Bronchial epithelial cell (primary cell): Measurements from ENCODE around the gene STUM. TPM values are rescaled to one million over a fixed set of nuclear protein-coding genes. Genes with fewer than 3 reads are reported as not detected.

Experiments
- DNase-seq: peaks from one replicate; pipeline ENCODE4 v3.0.0-alpha.2; 2010; ENCODE audit warnings: low read depth
- FAIRE-seq: peaks from 2 replicates; lab custom pipeline; 2011; peaks lifted over from hg19 to GRCh38; lab: Jason Lieb, UNC
- H3K27me3 ChIP-seq: 2 replicates; pipeline ENCODE4 v1.5.1; 2011; ENCODE audit warnings: low read length; ENCODE audit not compliant: control insufficient read depth, insufficient read depth
- H3K36me3 ChIP-seq: 2 replicates; pipeline ENCODE4 v1.5.1; 2011; ENCODE audit warnings: low read length; ENCODE audit not compliant: control insufficient read depth, insufficient read depth
- H3K4me3 ChIP-seq: 2 replicates; pipeline ENCODE4 v1.5.1; 2011; ENCODE audit warnings: mild to moderate bottlenecking, low read depth, low read length, control low read depth
- total RNA-seq: library from RNA; depleted of rRNA; stranded (reverse); fragments of >200 nt; gene quantifications from 2 replicates; pipeline ENCODE4 v1.2.1, GENCODE V29; 2014
- TF ChIP-seq, protein P1 (sequence below): IDR thresholded peaks from 2 replicates; pipeline ENCODE4 v1.5.1; 2011; ENCODE audit warnings: mild to moderate bottlenecking, moderate library complexity, low read length, control low read depth, inconsistent platforms; ENCODE audit not compliant: insufficient read depth, severe bottlenecking

The STUM gene
- total RNA-seq, 1 donor from 2014 or later: not detected

DNA sequence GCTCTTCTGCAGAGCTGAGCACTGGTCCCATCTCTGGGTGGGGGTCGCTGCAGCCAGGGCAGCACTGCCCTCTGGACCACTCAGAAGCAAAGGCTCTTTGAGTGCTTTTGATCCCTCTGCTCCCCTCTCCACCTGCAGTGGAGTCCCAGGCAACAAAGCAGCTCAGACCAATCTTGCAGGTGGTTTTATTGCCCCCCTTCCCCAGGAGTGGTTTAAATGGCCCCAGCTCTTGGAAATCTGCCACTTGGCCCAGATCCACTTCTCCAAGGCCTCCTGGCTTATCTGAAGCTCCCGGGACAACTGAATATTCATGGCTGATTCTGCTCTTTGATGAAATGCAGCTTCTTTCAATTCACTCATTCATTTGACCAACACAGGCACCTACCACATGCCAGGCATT is 2.7 kb downstream of the STUM start:
- FAIRE-seq (no peak), DNase-seq (no peak)
- TF ChIP-seq, protein P1, sequence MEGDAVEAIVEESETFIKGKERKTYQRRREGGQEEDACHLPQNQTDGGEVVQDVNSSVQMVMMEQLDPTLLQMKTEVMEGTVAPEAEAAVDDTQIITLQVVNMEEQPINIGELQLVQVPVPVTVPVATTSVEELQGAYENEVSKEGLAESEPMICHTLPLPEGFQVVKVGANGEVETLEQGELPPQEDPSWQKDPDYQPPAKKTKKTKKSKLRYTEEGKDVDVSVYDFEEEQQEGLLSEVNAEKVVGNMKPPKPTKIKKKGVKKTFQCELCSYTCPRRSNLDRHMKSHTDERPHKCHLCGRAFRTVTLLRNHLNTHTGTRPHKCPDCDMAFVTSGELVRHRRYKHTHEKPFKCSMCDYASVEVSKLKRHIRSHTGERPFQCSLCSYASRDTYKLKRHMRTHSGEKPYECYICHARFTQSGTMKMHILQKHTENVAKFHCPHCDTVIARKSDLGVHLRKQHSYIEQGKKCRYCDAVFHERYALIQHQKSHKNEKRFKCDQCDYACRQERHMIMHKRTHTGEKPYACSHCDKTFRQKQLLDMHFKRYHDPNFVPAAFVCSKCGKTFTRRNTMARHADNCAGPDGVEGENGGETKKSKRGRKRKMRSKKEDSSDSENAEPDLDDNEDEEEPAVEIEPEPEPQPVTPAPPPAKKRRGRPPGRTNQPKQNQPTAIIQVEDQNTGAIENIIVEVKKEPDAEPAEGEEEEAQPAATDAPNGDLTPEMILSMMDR: no peak
- peaks cover 18% of the 10 kb centered on the region for H3K27me3 ChIP-seq
- no peak overlapping the region for H3K4me3 ChIP-seq
- no peaks in the 10 kb centered on the region for H3K36me3 ChIP-seq

DNA sequence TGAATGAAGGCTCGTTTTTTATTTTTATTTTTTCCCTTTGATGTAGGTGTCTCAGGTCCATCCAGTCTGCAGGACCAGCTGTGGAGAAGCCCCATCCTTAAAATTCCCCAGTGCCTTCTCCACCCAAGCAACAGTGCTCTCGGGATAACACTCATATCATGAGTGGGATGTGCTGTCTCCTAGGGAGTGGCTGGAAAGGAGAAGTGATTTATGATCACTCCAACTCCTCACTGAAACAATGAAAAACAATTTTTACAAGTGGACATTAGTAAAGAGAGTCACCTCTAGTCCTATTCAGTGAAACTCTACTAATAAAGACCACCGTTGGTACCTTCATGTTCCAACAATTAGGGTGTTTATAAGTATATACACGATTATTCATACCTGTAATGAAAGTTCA is 3.5 kb downstream of the STUM start:
- Histone ChIP-seq H3K36me3 (no peaks in the 10 kb centered on the region), H3K27me3 (peaks cover 18% of the 10 kb centered on the region), H3K4me3 (no peak overlapping the region)
- DNase-seq (no peak), FAIRE-seq (no peak)
- TF ChIP-seq, protein P1: no peak

DNA sequence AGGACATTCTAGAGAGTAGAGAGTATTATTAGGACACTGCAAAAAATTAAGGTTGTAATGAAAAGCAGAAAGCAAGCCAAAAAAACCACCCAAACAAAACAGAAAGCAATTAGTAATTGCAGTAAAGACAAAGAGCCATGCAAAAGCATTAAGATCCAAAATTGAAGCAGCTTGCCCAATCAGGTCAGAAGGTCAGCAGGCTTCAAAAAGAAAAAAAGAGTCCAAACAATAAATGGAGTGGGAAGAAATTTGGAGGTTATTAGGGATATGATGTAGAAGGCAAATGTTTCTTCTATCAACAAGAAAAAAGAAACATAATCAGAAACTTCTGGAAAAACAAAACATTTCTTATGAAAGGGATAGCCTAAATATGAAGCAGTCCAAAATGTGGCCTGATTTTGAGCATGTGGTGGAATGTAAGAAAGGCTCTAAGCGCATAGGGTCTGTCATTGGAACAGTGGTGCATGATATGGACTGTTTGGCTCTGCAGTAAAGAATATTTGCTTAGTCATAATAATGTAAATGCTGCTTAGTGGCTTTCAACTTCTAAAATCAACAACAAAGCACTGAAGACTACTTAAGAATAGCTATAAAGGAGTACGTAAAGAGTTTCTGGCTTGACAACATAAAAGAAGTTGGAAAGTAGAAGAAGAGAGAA is 4.8 kb downstream of the STUM start:
- no peak overlapping the region for H3K4me3 ChIP-seq
- TF ChIP-seq, protein P1: no peak
- FAIRE-seq (no peak), DNase-seq (no peak)
- H3K36me3 ChIP-seq: no peaks in the 10 kb centered on the region
- peaks cover 16% of the 10 kb centered on the region for H3K27me3 ChIP-seq

DNA sequence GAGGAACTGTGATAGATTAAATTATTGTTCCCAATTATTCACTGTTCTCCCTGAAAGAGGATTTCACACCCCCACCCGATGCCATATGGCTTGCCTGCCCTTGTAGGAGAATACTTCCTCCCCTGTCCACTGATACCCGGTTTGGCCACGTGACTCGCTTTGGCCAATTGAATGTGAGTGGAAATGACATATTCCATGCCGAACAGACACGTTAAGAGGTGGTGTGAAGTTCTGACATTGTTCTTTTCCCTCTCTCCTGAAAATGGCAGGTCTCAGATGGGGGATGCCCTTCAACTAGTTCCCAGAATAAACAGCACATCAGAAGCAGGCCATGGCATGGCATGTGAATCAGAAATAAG is 5.3 kb downstream of the STUM start:
- H3K27me3 ChIP-seq: peaks cover 15% of the 10 kb centered on the region
- FAIRE-seq (no peak), DNase-seq (no peak)
- H3K4me3 ChIP-seq: no peak overlapping the region
- TF ChIP-seq, protein P1: no peak
- H3K36me3 ChIP-seq: no peaks in the 10 kb centered on the region

DNA sequence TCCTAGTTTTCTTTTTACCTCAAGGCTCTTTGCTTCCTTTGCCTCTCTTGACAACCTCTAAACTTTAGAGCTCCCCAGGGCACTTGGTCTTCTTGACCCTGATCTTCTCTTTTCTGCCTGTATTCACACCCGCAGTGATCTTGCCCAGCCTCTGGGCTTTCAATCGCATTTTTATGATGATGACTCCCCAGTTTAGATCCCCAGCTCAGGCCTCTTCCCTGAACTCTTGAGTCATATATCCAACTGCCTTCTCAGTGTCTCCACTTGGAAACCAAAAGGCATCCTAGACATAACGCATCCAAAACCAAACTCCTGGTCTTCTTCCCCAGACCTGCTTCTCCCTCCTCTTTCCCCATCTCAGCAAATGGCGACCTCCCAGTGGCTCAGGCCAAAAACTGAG is 6.5 kb downstream of the STUM start:
- DNase-seq: no peak
- Histone ChIP-seq H3K4me3 (no peak overlapping the region), H3K36me3 (no peaks in the 10 kb centered on the region), H3K27me3 (peaks cover 7% of the 10 kb centered on the region)
- TF ChIP-seq, protein P1: no peak
- FAIRE-seq: no peak

DNA sequence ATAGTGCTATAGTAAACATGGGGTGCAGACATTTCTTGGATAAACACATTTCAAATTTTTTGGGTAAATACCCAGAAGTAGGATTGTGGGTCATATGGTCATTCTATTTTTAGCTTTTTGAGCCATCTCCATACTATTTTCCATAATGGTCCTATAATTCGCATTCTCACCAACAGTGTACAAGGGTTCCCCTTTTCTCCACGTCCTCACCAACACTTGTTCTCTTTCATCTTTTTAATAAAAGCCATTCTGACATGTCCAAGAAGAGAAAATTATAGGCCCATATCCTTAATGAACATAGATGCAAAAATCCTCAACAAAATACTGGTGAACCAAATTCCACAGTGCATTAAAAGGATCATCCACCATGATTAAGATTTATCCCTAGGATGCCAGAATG is 8.9 kb downstream of the STUM start:
- no peaks in the 10 kb centered on the region for H3K36me3 ChIP-seq
- H3K27me3 ChIP-seq: peaks cover 4% of the 10 kb centered on the region
- no peak overlapping the region for H3K4me3 ChIP-seq
- FAIRE-seq (no peak), DNase-seq (no peak)
- TF ChIP-seq, protein P1: no peak
